Thymus (tissue), 11 donors: ENCODE data around the gene CSTF2. TPM values are rescaled to one million over a fixed set of nuclear protein-coding genes. Genes with fewer than 3 reads are reported as not detected.

Experiments used
- DNase-seq, 9 donors: peaks; one replicate each; pipeline ENCODE4 v3.0.0-alpha.2; 2013; ENCODE audit warnings: low spot score in 9 of 9, low read depth in 6 of 9, missing footprints in 1 of 9
- H3K27ac ChIP-seq, 2 donors: one replicate each; pipeline ENCODE4 v1.5.1; 2013; ENCODE audit warnings: control low read depth in 1 of 2, low read depth in 1 of 2, low read length in 1 of 2, mild to moderate bottlenecking in 1 of 2, moderate library complexity in 1 of 2
- H3K27me3 ChIP-seq, 2 donors: one replicate each; pipeline ENCODE4 v1.5.1; 2013; ENCODE audit warnings: low read length in 1 of 2; ENCODE audit not compliant: control insufficient read depth in 2 of 2, insufficient read depth in 1 of 2
- H3K36me3 ChIP-seq, 2 donors: one replicate each; pipeline ENCODE4 v1.5.1; 2013; ENCODE audit warnings: low read length in 1 of 2, mild to moderate bottlenecking in 1 of 2, moderate library complexity in 1 of 2; ENCODE audit not compliant: control insufficient read depth in 2 of 2, insufficient read depth in 2 of 2
- H3K4me1 ChIP-seq, 2 donors: one replicate each; pipeline ENCODE4 v1.5.1; 2013; ENCODE audit warnings: low read length in 2 of 2; ENCODE audit not compliant: control insufficient read depth in 2 of 2, insufficient read depth in 2 of 2
- H3K4me3 ChIP-seq, 2 donors: one replicate each; pipeline ENCODE4 v1.5.1; 2013; ENCODE audit warnings: low read length in 2 of 2, control low read depth in 1 of 2, mild to moderate bottlenecking in 1 of 2
- H3K9me3 ChIP-seq, 2 donors: one replicate each; pipeline ENCODE4 v1.5.1; 2013; ENCODE audit warnings: low read length in 1 of 2, mild to moderate bottlenecking in 1 of 2; ENCODE audit not compliant: control insufficient read depth in 2 of 2, insufficient read depth in 1 of 2
- WGBS: extraction: QIAGEN DNeasy Blood & Tissue Kit; methylation state at CpG from one replicate; pipeline ENCODE4 v1.1.7; 2013; 5-methylcytosine and 5-hydroxymethylcytosine counted together
- polyA plus RNA-seq: library from polyadenylated mRNA; stranded (reverse); fragments of 200-250 nt; gene quantifications from one replicate; pipeline ENCODE4 v1.2.3, GENCODE V29; 2013
- total RNA-seq: library from RNA; stranded (reverse); fragments of 120-200 nt; gene quantifications from one replicate; pipeline ENCODE4 v1.2.4, GENCODE V29; 2013
- donor health status: healthy.

Gene CSTF2
- total and polyA plus RNA-seq, 2 donors, result 6.0 to 20.4 TPM

GRCh38 chrX:100812216-100813158 lies 7.7 kb upstream of the CSTF2 start:
- no peak for DNase-seq
- 78% methylated on average over 12 of the region's 12 CpGs for WGBS
- no peak overlapping the region for H3K27ac ChIP-seq
- H3K4me3 ChIP-seq, result no peak overlapping the region
- H3K4me1 ChIP-seq, result no peaks in the 10 kb centered on the region
- H3K36me3 ChIP-seq, result no peaks in the 10 kb centered on the region
- H3K27me3 ChIP-seq, result no peaks in the 10 kb centered on the region
- H3K9me3 ChIP-seq, result no peaks in the 10 kb centered on the region

- Histone ChIP-seq H3K4me1 (no peaks in the 10 kb centered on the region), H3K36me3 (peaks cover 0 to 1% of the 10 kb centered on the region in 2 donors), H3K27ac (no peak overlapping the region), H3K4me3 (no peak overlapping the region), H3K27me3 (no peaks in the 10 kb centered on the region), H3K9me3 (no peaks in the 10 kb centered on the region)
- WGBS, result 91% methylated on average over 2 of the region's 2 CpGs
- DNase-seq, result no peak
These were observed 2.9 kb upstream of the CSTF2 start for GRCh38 chrX:100817340-100817739.

GRCh38 chrX:100819534-100819836 lies 706 bp upstream of the CSTF2 start:
- no peak for DNase-seq
- H3K27ac ChIP-seq, result no peak overlapping the region

GRCh38 chrX:100829730-100830129 lies 9.5 kb downstream of the CSTF2 start:
- peak in 1 of 9 donors; percentile 1 for DNase-seq

More at GRCh38 chrX:100819534-100819836, 706 bp upstream of the CSTF2 start:
- no peaks in the 10 kb centered on the region for H3K4me1 ChIP-seq
- H3K27me3 ChIP-seq, result no peaks in the 10 kb centered on the region
- 7% methylated on average over 15 of the region's 15 CpGs for WGBS
- peak overlapping the region; percentile 58 to 62 for H3K4me3 ChIP-seq
- H3K9me3 ChIP-seq, result no peaks in the 10 kb centered on the region
- H3K36me3 ChIP-seq, result peaks cover 6 to 16% of the 10 kb centered on the region in 2 donors

GRCh38 chrX:100830143-100830542 lies 10.0 kb downstream of the CSTF2 start:
- no peaks in the 10 kb centered on the region for H3K27me3 ChIP-seq
- no peak overlapping the region for H3K4me3 ChIP-seq
- H3K27ac ChIP-seq, result no peak overlapping the region
- no peak for DNase-seq
- no peaks in the 10 kb centered on the region for H3K9me3 ChIP-seq
- H3K4me1 ChIP-seq, result no peaks in the 10 kb centered on the region
- 93% methylated on average over 5 of the region's 5 CpGs for WGBS
- H3K36me3 ChIP-seq, result peaks cover 17 to 39% of the 10 kb centered on the region in 2 donors

More at GRCh38 chrX:100829730-100830129, 9.5 kb downstream of the CSTF2 start:
- Histone ChIP-seq H3K36me3 (peaks cover 17 to 39% of the 10 kb centered on the region in 2 donors), H3K4me1 (no peaks in the 10 kb centered on the region), H3K27ac (no peak overlapping the region), H3K27me3 (no peaks in the 10 kb centered on the region), H3K9me3 (no peaks in the 10 kb centered on the region), H3K4me3 (no peak overlapping the region)
- WGBS, result 79% methylated on average over 2 of the region's 2 CpGs

GRCh38 chrX:100830547-100830946 lies 10.4 kb downstream of the CSTF2 start:
- no peaks in the 10 kb centered on the region for H3K27me3 ChIP-seq
- no peak overlapping the region for H3K4me3 ChIP-seq
- WGBS, result 90% methylated on average over 9 of the region's 9 CpGs
- H3K27ac ChIP-seq, result no peak overlapping the region
- peaks cover 17 to 38% of the 10 kb centered on the region in 2 donors for H3K36me3 ChIP-seq
- no peaks in the 10 kb centered on the region for H3K4me1 ChIP-seq
- no peaks in the 10 kb centered on the region for H3K9me3 ChIP-seq
- DNase-seq, result no peak

GRCh38 chrX:100831219-100831946 lies 11.2 kb downstream of the CSTF2 start:
- no peaks in the 10 kb centered on the region for H3K9me3 ChIP-seq
- H3K27me3 ChIP-seq, result no peaks in the 10 kb centered on the region
- H3K4me3 ChIP-seq, result no peak overlapping the region
- DNase-seq, result no peak
- H3K27ac ChIP-seq, result no peak overlapping the region
- H3K4me1 ChIP-seq, result no peaks in the 10 kb centered on the region
- WGBS, result 99% methylated on average over 9 of the region's 9 CpGs
- peaks cover 17 to 36% of the 10 kb centered on the region in 2 donors for H3K36me3 ChIP-seq

- Histone ChIP-seq H3K4me1 (no peaks in the 10 kb centered on the region), H3K27ac (no peak overlapping the region), H3K27me3 (no peaks in the 10 kb centered on the region), H3K9me3 (no peaks in the 10 kb centered on the region), H3K36me3 (no peaks in the 10 kb centered on the region), H3K4me3 (no peak overlapping the region)
- no peak for DNase-seq
- 92% methylated on average over 4 of the region's 4 CpGs for WGBS
These were observed 30.1 kb downstream of the CSTF2 start for GRCh38 chrX:100850317-100850716.

GRCh38 chrX:100852810-100853209 lies 32.6 kb downstream of the CSTF2 start:
- no peaks in the 10 kb centered on the region for H3K27me3 ChIP-seq
- H3K9me3 ChIP-seq, result no peaks in the 10 kb centered on the region
- H3K36me3 ChIP-seq, result no peaks in the 10 kb centered on the region
- no peak overlapping the region for H3K27ac ChIP-seq
- H3K4me3 ChIP-seq, result no peak overlapping the region
- DNase-seq, result no peak
- 92% methylated on average over 2 of the region's 2 CpGs for WGBS
- no peaks in the 10 kb centered on the region for H3K4me1 ChIP-seq
